Sigmoid colon (tissue), 7 donors: ENCODE measurements around the gene MORN4. TPM values are rescaled to one million over a fixed set of nuclear protein-coding genes. Genes with fewer than 3 reads are reported as not detected.

Experiments used
- DNase-seq: peaks from one replicate; pipeline ENCODE4 v3.0.0-alpha.2; 2019
- H3K27ac ChIP-seq, 4 donors: fragments of 200-600 bp; sonication (generic); one replicate each; pipeline ENCODE4 v1.5.1; 2016 to 2019; ENCODE audit warnings: mild to moderate bottlenecking in 1 of 4
- H3K27me3 ChIP-seq, 3 donors: fragments of 200-600 bp; sonication (generic); one replicate each; pipeline ENCODE4 v1.5.1; 2019; ENCODE audit warnings: mild to moderate bottlenecking in 1 of 3
- H3K36me3 ChIP-seq, 4 donors: fragments of 200-600 bp; sonication (generic); one replicate each; pipeline ENCODE4 v1.5.1; 2016 to 2019
- H3K4me1 ChIP-seq, 4 donors: fragments of 200-600 bp; sonication (generic); one replicate each; pipeline ENCODE4 v1.5.1; 2017 to 2019
- H3K4me3 ChIP-seq, 4 donors: fragments of 200-600 bp; sonication (generic); one replicate each; pipeline ENCODE4 v1.5.1; 2017 to 2019; ENCODE audit warnings: mild to moderate bottlenecking in 2 of 4, moderate library complexity in 1 of 4
- H3K9me3 ChIP-seq, 4 donors: fragments of 200-600 bp in 3 of 4; sonication (generic) in 3 of 4; one replicate each; pipeline versions ENCODE4 v1.5.1 to v1.6.1; 2013 to 2019
- EP300 ChIP-seq, 4 donors: sonication (generic); formaldehyde crosslinking; IDR thresholded peaks; one replicate each; pipeline ENCODE4 v1.6.1; 2017; ENCODE audit warnings: antibody characterized with exemption in 4 of 4
- POLR2A ChIP-seq, 2 donors: fragments of 450-650 bp; IDR thresholded peaks; one replicate each; pipeline ENCODE4 v1.6.1; 2016; ENCODE audit warnings: antibody characterized with exemption in 2 of 2, mild to moderate bottlenecking in 2 of 2, moderate library complexity in 2 of 2
- POLR2AphosphoS5 ChIP-seq, 4 donors: sonication (generic); formaldehyde crosslinking; IDR thresholded peaks; one replicate each; pipeline ENCODE4 v1.6.1; 2017; ENCODE audit warnings: antibody characterized with exemption in 4 of 4
- WGBS, 2 donors: extraction: QIAGEN DNeasy Blood & Tissue Kit; methylation state at CpG; one replicate each; pipeline ENCODE4 v1.1.7; 2013; 5-methylcytosine and 5-hydroxymethylcytosine counted together
- intact Hi-C: fragments of 100-400 bp; cut with DNase I; formaldehyde crosslinking; loops from one replicate; pipeline ENCODE4 v1.15.1; 2023
- polyA plus RNA-seq, 3 donors: library from polyadenylated mRNA; stranded (reverse); fragments of 200-250 nt; gene quantifications; one replicate each; pipeline ENCODE4 v1.2.3, GENCODE V29; 2013
- total RNA-seq, 4 donors: library from RNA; depleted of rRNA; stranded (reverse); fragments of >200 nt; gene quantifications; one replicate each; pipeline ENCODE4 v1.1.0, GENCODE V29; 2016
- TF ChIP-seq, protein P1 (sequence below), 4 experiments: fragments of 450-650 bp in 3 of 4; fragments of 200-600 bp in 1 of 4; IDR thresholded peaks; one replicate each; pipeline ENCODE4 v1.5.1; 2016 to 2019; ENCODE audit warnings: antibody characterized with exemption in 4 of 4, mild to moderate bottlenecking in 3 of 4, moderate library complexity in 2 of 4
- donor health status: healthy with polysubstance abuse.
- donor health status: Bipolar disorder and iron deficiency.
- donor health status: healthy.

MORN4 gene
- total RNA-seq (10 to 100 TPM in 1 of 4 donors, 1 to 10 TPM in 2, under 1 TPM in 1; 0.83 to 23.4 (median 5.4) TPM), polyA plus RNA-seq (1 to 10 TPM; 1.2 to 2.5 (median 2.5) TPM)

DNA sequence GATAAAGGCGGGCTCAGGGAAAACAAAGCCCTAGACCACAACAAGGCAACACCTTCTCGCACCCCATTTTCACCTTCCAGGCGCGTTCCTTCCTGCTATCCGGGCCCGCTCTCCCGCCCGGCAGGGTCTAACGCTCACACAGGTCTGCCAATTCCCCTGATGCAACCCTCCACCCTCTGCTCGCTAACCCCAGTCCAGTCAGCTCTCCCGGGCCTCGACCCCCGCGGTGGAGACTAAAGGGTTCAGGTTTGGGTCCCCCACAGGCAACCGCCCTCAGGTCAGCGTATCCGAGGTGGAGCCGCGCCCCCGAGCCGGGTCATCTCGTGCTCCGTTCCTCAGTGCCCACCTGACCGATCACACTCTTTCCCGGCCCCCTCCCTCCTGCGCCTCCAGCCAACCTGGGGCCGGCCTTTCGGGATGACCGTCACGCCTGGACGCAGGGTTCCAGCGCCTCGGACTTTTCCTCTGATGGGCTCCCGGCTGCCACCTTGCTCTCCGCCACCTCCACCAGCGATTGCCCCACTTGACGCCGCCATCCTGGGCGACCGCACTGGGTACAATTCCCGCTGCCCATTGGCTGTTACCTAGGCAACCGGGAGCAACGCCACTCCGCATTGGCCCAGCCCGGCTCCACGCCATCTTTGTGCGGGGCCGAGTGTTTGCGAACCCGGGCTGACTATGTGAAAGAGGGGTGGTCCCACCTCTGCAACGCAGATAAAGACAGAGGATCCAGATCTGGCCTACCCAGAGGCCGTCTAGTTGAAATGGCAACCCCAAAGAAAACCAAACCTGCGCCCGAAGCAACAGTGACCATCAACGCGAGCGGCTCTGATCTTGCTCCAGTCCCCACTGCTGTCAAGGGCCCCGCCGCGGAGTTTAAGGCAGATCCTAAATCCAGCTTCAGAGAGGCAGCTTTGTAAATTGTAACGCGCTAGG is at the start of gene MORN4:
MORN4 (minus strand) TSS at position 552 of the 936 bp plus-strand sequence. CDS start 13,847 bp downstream, outside the sequence.
- H3K4me3 ChIP-seq = peak within 1 kb of the TSS; percentile 59 to 90 (median 74)
- H3K27me3 ChIP-seq = no peaks in the 10 kb centered on the region
- H3K36me3 ChIP-seq = no peaks in the 10 kb centered on the region
- peak within 1 kb of the TSS; percentile 64 to 81 (median 74) for H3K27ac ChIP-seq
- TF ChIP-seq POLR2AphosphoS5 (IDR thresholded peaks at IDR 0.05) (peak in 3 of 4 donors; percentile 24 to 66 (median 55)), EP300 (IDR thresholded peaks at IDR 0.05) (no peak)
- intact Hi-C loops = loop anchor here (5.0 kb wide), 1 partner anchor 136 kb away; the partner anchor contains the start of genes MMS19 and UBTD1
- DNase-seq = peak; percentile 97
- H3K4me1 ChIP-seq = peaks cover 0 to 14% (median 7%) of the 10 kb centered on the region in 4 donors
- WGBS, 2 donors = 2 to 4% methylated on average over 62 of the region's 62 CpGs
- no peaks in the 10 kb centered on the region for H3K9me3 ChIP-seq

DNA sequence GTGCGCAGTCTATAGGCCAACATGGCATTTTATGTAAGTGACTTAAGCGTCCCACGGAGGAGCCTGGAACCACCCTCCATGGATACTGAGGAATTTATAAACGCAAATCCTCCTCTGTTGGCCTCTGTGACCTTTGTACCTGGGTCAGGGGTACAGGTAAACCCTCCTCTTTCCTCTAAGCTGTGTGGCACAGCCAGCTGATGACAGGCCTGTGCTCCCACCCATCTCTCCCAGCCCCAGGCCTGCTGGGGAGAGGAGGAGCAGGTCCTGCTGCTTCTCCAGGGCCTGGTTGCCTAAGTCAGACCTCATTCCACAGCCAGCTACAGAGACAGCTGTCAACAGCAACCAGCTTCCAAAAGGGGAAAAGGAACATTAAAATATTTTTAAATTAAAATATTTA is 48.7 kb upstream of the MORN4 start:
- intact Hi-C loops = no loop called here
- Histone ChIP-seq H3K27ac (peak overlapping the region in 1 of 4 donors; percentile 14), H3K4me3 (no peak overlapping the region), H3K9me3 (no peaks in the 10 kb centered on the region), H3K4me1 (peaks cover 0 to 45% (median 39%) of the 10 kb centered on the region in 4 donors), H3K27me3 (no peaks in the 10 kb centered on the region), H3K36me3 (peaks cover 0 to 25% (median 2%) of the 10 kb centered on the region in 4 donors)
- TF ChIP-seq EP300 (IDR thresholded peaks at IDR 0.05) (no peak), POLR2A (IDR thresholded peaks at IDR 0.05) (no peak), POLR2AphosphoS5 (IDR thresholded peaks at IDR 0.05) (no peak)
- TF ChIP-seq, protein P1, sequence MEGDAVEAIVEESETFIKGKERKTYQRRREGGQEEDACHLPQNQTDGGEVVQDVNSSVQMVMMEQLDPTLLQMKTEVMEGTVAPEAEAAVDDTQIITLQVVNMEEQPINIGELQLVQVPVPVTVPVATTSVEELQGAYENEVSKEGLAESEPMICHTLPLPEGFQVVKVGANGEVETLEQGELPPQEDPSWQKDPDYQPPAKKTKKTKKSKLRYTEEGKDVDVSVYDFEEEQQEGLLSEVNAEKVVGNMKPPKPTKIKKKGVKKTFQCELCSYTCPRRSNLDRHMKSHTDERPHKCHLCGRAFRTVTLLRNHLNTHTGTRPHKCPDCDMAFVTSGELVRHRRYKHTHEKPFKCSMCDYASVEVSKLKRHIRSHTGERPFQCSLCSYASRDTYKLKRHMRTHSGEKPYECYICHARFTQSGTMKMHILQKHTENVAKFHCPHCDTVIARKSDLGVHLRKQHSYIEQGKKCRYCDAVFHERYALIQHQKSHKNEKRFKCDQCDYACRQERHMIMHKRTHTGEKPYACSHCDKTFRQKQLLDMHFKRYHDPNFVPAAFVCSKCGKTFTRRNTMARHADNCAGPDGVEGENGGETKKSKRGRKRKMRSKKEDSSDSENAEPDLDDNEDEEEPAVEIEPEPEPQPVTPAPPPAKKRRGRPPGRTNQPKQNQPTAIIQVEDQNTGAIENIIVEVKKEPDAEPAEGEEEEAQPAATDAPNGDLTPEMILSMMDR (IDR thresholded peaks at IDR 0.05) = no peak
- WGBS, 2 donors = 32 to 82% methylated on average over 4 of the region's 4 CpGs
- no peak for DNase-seq

DNA sequence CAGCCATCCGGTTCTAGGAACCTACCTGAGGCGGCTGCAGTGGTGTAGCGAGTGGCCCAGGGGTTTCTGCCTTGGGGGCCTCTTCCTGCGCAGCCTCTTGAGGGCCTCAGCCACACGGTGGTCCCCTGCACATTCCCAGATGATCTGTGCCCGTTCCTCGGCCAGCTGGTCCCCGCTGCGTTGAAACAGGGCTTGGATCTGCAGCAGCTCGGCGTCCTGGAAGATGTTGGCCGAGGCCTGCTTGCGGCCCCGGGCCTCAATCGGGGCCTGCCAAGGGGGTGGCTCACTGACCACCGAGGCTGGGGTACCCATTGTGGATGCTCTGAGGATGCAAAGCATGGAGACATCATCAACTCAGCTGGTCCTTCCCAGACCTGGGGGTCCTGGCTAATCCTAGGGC is 46.3 kb upstream of the MORN4 start:
- intact Hi-C loops = no loop called here
- no peak overlapping the region for H3K27ac ChIP-seq
- no peak for DNase-seq
- H3K4me3 ChIP-seq = no peak overlapping the region
- no peak for TF ChIP-seq POLR2AphosphoS5 (IDR thresholded peaks at IDR 0.05)
- H3K36me3 ChIP-seq = peaks cover 6 to 45% (median 11%) of the 10 kb centered on the region in 4 donors
- no peaks in the 10 kb centered on the region for H3K9me3 ChIP-seq
- H3K4me1 ChIP-seq = peaks cover 0 to 25% (median 20%) of the 10 kb centered on the region in 4 donors
- WGBS, 2 donors = 94% methylated on average over 16 of the region's 16 CpGs
- H3K27me3 ChIP-seq = no peaks in the 10 kb centered on the region

DNA sequence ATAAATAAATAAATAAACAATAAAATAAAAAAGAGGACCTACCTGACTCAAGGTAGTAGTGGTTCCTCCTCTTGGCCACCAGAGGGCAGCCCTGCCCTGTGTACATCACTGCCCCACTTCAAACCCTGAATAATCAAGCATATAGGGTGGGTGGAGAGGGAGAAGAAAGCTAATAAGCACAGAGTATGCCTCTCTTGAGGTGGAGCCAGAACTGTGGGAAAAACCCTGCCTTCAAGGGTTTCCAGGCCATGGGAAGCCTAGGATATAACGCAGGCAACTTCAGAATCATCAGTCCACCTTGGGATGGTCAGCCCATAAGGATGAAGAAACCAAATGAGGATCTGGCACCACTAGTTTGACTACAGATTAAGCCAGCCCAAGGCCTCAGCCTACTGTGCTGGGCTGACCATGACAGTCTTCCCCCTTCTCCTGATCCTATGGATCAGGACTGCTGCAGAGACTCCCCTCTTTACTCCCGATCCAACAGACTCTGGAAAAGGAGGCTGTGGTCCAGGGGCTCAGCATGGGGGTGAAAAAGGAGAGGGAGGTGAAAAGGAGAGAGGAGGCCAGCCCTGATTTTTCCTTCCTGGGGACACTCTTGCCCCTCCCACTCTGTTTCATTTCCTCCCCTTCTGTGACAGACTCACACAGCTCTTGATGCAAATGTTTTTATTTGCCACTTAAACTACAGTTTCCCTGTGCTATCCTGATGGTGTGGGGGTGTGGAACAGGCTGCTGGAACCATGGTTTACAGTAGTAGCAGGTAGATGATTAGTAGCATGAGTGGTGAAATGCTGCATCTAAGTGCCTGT is 43.7 kb upstream of the MORN4 start:
- Histone ChIP-seq H3K4me1 (peaks cover 0 to 2% (median under 1%) of the 10 kb centered on the region in 4 donors), H3K27ac (peak overlapping the region in 2 of 4 donors; percentile 35), H3K4me3 (no peak overlapping the region), H3K9me3 (no peaks in the 10 kb centered on the region), H3K27me3 (no peaks in the 10 kb centered on the region), H3K36me3 (peaks cover 10 to 67% (median 22%) of the 10 kb centered on the region in 4 donors)
- intact Hi-C loops = loop anchor here (1.0 to 2.0 kb wide), 2 partner anchors 22 to 54 kb away; no protein-coding TSS in a partner anchor
- TF ChIP-seq POLR2A (IDR thresholded peaks at IDR 0.05) (no peak), EP300 (IDR thresholded peaks at IDR 0.05) (no peak), POLR2AphosphoS5 (IDR thresholded peaks at IDR 0.05) (peak in 1 of 4 donors; percentile 19)
- TF ChIP-seq, protein P1 (IDR thresholded peaks at IDR 0.05) = peak; percentile 85 to 90 (median 88)
- 92 to 93% methylated on average over 2 of the region's 2 CpGs for WGBS, 2 donors
- DNase-seq = no peak

DNA sequence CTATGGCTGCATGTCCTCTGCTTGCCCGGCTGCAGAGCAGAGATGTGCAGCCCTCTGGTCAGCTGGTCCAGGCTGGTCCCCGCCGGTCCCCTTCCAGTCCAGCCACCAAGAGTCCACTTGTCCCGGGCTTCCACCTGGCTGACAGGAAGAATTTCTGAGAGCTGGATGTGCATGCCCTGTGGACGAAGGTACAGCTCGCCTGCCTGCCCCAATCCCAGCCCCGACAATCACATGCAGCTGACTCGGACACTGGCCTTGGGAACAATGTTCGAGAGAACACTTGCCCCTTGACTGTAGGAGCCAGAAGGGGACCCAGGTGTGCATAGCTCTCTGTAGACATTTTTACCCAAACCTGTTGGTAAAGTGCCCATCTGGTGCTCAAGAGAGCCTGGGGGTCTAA is 41.9 kb upstream of the MORN4 start:
- no peak for DNase-seq
- 89 to 96% methylated on average over 9 of the region's 9 CpGs for WGBS, 2 donors
- H3K4me3 ChIP-seq = no peak overlapping the region
- intact Hi-C loops = no loop called here
- TF ChIP-seq EP300 (IDR thresholded peaks at IDR 0.05) (no peak), POLR2AphosphoS5 (IDR thresholded peaks at IDR 0.05) (no peak), POLR2A (IDR thresholded peaks at IDR 0.05) (no peak)
- TF ChIP-seq, protein P1 (IDR thresholded peaks at IDR 0.05) = no peak
- no peaks in the 10 kb centered on the region for H3K27me3 ChIP-seq
- H3K4me1 ChIP-seq = peaks cover 0 to 2% (median 0%) of the 10 kb centered on the region in 4 donors
- peaks cover 10 to 83% (median 22%) of the 10 kb centered on the region in 4 donors for H3K36me3 ChIP-seq
- no peaks in the 10 kb centered on the region for H3K9me3 ChIP-seq
- no peak overlapping the region for H3K27ac ChIP-seq
